HG02759 (cell line): ENCODE measurements around the gene CCDC91.
"Not testable (repeated sequence)": the region's sequence is repeated elsewhere in the genome, so short reads cannot be mapped to it uniquely, and the experiment has no call there.

ENCODE experiments used
- ATAC-seq: cut with Tn5 transposase; IDR thresholded peaks from one replicate; pipeline ENCODE4 v1.9.1; 2021; ENCODE audit warnings: mild to moderate bottlenecking, moderate library complexity; ENCODE audit not compliant: unreplicated experiment

Gene CCDC91

DNA sequence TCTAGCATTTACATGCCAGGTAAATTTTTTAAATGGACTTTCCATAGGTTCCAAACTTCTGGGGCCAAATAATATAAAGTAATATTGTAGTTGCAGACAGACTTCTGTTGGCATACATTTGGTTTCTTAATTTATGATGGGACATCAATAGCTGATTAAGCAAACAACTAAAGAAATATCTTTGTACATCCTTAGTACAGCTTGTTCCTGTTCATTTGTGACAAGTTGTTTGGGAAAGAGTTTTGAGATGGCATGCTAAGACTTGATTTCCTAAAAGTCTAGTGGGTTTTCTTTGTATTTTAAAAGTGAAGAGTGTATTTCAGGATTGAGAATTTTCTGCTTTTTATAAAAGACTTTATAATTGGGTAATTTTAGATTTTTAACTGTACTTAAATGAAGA, 41.0 kb downstream of the CCDC91 start:
- ATAC-seq, result no peak

DNA sequence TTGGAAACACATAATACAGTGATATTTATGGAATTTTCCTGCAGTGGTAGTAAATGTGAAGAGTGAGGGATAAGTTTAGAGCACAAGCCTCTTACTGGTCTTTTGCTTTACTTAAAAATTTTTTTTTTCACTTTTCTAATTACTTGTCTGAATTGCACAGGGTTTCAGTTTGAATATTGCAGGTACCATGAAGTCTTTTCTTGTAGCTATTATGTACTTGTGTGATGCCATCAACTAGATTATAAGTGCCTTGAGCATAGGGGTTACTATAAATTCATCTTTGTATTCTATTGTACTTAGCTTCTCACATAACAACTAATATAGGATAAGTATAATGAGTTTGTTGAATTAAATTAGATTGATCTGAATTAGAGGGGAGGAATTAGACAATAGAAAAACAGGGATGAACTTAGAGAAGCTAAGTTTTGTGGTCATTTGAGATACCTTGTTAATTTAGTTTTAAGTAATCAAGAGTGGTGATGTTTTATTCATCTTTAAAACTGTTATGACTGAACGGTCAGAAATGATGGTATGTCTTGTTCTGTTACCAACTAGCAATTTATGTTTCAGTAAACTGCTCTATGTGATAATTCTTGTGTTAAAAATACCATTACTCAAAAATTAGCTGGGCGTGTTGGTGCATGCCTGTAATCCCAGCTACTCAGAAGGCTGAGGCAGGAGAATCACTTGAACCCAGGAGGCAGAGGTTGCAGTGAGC, 42.1 kb downstream of the CCDC91 start:
- ATAC-seq, result peak; percentile 54

DNA sequence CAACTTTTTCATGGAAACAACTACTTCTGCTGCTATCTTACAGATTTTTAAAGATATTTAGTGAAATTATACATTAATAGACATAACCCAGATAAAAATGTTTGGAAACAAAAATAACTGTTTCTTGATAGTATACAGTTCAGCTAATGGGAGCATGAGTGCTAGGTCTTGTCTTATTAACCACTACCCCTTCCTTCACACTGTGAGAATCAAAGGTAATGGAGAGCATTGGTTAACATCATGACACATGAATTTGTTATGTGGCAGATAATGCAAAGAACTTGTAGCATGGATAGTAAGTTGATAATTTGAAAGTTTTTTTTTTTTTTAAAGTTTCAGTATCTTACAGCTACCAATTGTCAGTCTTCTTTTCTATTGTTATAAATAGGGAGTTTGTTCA, 44.2 kb downstream of the CCDC91 start:
- ATAC-seq, result no peak

DNA sequence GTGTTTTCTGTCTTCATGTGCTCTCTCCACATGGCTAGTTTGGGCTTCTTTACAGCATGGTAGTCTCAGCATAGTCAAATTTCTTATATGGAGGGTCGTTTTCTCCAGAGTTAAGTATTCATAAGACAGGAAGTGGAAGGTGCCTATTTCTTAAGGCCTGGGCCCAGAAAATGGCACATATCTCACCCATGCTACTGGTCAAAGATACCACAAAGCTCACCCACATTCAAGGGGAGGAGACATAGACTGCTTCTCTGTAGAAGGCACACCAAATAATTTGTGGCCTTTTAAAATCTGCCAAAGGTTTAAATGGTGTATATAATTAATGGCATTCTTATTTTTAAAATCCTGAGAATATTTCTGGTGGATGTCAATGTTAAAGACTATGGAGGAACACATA, 44.8 kb downstream of the CCDC91 start:
- no peak for ATAC-seq

DNA sequence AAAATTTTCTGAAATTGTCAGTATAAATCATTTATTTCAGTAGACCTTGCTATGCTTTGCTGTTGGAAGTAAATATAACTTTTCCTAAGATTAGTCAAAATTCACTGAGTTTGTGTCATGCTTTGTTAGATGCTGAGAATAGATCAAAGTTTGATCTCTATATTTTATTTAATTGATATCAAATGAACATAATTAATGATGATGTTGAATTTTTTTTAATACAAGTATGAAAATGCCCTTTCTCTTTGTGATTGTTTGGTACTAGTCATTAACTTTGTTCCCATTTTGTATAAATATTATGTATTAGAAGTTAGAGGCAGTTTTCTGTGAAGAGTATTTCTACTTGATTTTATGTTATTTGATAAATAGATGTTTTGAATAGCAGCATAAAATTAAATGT, 45.7 kb downstream of the CCDC91 start:
- ATAC-seq, result no peak

DNA sequence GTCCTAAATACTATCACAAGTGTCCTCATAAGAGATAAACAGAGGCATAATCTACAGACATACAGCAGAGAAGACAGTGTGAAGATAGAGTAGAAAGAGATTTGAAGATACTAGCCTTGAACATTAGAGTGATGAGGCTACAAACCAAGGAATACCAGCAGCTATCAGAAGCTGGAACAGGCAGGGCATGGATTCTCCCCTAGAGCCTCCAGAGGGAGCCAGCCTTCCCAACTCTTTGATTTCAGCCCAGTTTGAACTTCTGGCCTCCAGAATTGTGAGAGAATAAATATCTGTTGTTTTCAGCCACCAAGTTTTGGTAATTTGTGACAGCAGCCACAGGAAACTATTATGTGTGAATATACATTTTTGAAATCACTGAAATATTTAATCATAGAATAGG, 47.2 kb downstream of the CCDC91 start:
- no peak for ATAC-seq

DNA sequence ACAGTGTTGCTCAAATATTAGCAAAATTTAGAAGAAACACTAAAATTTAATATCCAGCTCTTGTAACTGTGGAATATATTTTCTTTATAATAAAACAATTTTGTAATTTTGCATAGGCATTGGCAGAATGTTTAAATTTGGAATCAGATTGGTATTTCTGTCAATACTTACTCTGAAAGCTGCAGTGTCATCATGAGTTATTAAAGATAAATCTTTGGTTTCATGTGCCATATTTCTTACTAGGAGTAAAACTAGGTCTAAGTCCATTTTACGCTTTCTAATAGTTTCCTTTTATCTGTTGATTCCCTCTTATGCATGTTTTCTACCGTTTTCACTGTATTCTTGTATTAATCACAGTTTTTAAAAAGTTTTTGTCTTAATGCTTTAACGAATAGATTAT, 49.7 kb downstream of the CCDC91 start:
- no peak for ATAC-seq

DNA sequence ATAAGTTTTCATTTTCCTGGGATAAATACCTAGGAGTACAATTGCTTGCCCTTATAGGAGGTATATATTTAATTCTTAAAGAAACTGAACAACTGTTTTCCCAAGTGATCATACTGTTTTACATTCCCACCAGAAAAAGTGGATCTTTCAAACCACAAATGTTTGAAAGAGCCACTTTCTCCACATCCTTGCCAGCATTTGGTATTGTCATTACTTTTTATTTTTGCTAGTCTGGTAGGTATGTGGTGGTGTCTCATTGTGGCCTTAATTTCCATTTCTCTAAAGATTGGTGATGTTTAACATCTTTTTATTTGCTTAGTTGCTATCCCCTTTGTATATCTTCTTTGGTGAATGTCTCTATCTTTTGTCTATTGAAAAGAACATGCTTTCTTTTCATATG, 50.6 kb downstream of the CCDC91 start:
- ATAC-seq, result no peak

DNA sequence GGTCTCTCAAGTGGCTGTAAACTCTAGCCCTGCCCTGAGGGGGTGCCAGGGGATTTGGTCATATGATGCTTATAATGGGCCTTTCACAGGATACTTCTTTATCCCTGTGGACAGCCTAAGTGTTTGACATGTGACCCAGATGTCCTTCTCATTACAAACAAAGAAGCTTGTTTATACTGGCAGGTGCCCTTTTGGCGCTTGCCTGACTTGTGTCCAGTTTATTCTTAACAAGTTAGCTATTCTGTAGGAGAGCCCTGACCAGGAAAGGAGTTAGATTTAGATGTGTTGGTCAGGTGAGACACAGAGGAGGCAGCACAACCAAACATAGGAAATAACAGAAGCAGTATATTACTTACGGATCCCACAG, 51.9 kb downstream of the CCDC91 start:
- no peak for ATAC-seq

DNA sequence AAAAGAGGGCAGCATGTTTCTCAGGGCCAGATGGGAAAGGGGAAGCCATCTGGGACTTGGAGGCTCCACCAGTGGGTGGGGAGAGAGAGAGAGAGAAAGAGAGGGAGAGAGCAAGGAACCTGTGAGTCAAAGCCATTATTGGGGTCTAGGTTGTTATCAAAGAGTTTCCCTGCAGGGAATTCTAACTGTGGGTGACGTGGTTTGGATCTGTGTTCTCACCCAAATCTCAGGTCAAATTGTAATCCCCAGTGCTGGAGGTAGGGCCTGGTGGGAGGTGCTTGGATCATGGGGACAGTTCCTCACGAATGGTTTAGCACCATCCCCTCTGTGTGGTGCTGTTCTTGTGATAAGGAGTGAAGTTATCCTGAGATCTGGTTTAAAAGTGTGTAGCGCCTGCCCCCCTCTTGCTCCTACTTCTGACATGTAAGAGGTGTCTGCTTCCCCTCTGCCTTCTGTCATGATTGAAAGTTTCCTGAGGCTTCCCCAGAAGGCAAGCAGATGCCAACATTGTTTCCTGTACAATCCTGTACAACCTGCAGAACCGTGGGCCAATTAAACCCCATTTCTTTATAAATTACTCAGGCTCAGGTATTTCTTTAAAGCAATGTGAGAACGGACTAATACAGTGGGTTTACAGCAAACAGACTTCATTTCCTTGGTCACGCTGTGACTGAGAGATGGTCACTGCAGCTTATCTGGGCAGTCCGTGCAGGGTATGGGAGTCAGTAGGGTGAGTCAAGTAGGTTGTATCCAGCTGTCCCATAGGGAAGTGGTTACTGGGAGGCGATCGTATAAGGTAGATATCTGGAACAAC, 52.4 kb downstream of the CCDC91 start:
- no peak for ATAC-seq

DNA sequence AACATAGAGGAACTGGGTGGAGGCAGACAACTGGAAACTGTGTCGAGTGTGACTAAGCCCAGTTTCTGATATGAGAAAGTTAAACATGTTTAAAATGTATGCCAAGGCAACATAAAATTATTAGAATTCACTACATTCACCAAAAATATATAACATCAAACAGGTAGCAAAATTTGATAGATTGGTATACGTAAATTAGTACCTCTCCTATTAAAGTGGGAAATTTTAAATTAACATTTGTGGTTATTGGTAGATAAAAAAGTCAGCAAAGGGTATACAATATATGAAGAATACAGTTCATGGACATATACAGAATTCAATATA, 53.0 kb downstream of the CCDC91 start:
- no peak for ATAC-seq

DNA sequence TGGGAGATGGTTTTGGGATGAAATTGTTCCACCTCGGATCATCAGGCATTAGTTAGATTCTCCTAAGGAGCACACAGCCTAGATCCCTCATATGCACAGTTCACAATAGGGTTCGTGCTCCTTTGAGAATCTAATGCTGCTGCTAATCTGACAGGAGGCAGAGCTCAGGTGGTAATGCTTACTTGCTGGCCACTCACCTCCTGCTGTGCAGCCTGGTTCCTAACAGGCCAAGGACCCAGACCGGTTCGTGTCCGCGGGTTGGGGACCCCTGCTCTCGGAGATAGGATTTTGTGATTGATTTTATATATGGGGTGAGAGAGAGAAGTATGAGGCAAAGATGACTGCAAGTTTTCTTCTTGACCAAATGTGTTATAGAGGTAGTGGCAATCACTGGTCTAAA, 57.5 kb downstream of the CCDC91 start:
- no peak for ATAC-seq

DNA sequence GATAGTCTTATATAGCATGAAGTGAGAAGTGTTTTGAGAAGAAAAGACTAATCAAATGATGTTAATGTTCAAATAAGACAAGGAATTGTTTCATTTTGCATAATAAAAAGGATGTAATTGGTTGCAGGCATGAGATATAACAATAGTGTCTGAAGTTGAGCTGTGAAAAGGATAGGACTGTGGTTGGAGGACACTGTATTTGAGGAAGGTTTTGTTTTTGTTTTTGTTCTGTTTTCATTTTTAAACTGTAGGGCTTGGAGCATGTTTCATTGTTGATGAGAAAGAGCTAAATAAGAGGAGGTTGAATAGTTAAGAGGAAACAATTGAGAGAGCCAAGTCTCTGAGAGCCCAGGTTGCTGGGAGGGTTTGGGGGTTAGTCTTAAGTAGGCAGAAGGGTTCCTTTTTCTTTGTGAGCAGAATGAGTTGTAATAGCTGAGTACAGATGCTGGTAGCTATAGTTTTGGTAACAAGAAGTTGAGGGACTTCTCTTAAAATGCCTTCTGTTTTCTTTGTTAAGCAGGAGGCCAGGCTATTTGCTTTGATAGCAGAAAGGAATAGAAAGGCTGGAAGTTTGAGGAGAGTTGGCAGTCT, 58.4 kb downstream of the CCDC91 start:
- no peak for ATAC-seq

DNA sequence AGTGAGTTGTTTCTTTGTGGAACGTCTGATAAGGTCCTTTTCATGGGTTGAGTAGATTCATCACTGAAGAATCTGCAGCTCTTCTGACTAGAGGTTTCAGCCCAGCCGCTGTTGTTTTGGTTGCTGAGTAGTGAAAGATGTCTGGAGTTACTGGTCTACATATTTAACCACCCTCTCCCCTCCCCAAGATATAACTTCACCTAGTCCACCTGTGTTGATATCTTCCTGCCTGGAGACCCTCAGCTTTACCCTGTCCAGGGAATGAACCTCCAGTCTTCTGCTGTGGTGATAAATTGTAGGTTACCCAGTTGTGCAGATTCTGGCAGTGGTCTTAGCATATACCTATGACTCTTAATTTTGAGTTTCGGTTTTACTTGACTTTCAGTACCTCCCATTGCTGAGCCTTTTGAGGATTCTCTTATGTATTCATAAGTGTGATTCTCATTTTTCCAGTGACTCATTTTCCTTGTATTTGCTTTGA, 62.9 kb downstream of the CCDC91 start:
- ATAC-seq, result peak; percentile 97

DNA sequence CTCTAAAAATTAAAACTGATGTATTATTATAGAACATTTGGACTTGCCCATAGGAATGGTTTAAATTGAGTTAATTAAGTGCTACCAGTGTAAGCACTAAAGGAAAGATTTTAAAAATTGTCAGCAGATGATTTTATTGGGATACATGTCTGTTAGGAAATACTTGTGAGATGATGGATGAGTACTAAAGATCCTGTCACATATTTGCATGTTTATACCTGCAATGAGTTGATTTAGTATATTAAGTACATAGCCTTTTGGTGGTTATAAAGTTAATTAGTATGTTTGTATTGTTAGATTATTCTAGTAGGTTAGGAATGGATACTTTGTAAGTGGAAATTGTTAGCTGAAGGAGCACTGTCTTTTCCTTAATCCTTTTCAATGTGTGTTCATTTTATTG, 67.2 kb downstream of the CCDC91 start:
- ATAC-seq, result no peak

DNA sequence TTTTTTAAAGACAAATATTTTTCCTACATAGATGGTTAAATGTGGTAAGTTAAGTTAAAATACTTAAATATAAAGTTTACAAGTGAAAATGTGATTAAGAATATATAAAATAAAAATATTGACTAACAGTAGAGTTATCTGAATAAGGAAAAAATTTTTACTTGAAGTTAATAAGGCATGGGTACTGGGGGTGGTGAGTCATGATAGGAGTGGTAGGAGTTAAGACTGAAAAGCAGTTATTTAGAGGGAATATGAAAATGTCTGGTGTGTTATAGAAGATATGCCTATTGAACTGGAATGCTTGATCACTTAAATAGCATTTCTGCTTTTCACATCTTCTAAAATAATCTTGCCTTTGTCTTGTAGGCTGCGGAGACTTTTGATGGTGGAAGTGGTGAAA, 68.7 kb downstream of the CCDC91 start:
- no peak for ATAC-seq

DNA sequence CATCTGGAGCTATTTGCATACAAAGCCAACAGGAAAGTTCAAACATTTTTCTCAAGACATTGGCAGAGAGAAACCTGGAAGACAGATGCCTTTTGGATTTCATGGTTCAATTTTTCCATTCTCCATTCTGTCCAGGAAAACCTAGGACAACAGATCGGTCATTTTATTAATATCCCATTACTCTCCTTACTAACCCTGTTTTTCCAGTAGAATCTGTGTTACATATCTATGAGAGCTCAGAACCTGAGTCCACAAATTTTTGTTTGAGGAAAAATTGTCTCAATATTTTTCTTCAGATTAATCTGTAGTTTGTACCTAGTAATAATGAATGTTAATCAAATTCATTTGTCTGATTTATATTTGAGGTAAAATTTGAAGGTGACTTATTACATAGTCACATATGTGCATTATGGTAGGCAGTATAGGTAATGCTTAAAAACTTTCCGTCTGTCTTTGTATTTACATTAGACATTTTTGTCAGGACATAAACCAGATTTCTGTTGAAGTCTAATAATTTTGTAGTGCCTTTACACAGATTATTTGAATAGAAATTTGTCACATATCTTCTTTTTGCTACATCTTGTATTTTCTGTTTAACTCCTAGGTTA, 75.3 kb downstream of the CCDC91 start:
- ATAC-seq, result no peak

DNA sequence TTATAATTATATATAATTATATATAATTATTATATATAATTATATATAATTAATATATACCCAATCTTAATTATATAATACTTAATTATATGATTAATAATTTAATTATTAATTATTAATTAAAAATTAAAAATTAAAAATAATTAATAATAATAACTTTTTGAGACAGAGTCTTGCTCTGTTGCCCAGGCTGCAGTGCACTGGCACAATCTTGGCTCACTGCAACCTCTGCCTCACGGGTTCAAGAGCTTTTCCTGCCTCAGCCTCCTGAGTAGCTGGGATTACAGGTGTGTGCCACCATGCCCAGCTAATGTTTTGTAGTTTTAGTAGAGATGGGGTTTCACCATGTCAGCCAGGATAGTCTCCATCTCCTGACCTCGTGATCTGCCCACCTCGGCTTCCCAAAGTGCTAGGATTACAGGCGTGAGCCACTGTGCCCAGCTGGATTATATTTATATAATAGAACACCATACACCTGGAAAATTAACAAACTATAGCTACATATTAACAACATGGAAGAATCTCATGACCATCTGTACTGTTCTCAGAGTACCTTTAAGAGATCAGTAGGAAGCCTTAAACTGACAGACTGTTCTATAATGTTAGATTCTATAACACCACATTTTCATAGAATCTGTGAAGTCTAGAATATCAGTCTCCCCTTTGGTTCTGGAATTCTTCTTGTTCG, 77.8 kb downstream of the CCDC91 start:
- ATAC-seq, result not testable (repeated sequence)

DNA sequence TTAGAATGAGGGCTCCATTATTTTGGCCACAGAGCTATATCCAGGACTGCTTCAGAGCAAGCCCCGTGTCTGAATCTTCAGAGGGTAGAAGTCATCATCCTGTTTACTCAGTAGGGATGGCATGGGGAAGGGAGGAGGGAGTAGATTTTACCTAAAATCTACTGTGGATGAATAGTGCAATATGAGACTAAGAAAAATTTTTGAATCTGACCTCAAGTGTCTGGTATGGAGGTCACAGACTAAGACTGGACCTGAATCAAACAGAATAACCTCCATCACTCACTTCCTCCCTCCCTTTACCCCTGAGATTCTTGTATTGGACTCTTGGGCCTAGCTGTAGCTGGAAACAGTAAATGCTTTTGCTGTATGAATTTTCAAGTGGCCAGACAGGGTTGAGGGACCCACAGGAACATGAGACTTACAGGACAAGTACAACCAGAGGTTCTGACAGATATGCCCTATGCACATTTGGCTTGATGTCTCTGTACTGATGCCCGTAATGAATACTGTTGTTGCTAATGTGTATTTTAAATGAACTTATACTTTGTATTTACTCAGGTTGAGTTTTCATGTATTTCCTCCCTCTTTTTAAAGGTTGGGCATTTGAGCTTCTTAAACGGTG, 78.5 kb downstream of the CCDC91 start:
- no peak for ATAC-seq

DNA sequence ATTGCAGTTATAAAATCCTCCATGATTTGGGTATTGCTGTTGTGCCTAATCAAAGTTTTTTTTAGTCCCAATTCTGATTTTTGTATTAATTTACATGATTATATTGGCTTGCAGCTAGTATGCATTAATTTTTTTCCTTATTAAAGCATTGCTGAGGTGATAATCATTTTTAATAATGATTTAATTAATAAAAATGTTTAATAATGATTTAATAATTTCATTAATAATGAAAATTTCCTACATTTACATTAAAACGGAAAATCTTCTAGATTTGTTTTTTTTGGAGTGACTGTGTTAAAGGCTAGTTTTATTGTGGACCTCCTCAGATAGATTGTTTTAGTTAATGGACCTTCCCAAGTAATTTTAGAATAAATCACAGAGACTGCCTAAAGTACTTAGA, 79.6 kb downstream of the CCDC91 start:
- no peak for ATAC-seq

DNA sequence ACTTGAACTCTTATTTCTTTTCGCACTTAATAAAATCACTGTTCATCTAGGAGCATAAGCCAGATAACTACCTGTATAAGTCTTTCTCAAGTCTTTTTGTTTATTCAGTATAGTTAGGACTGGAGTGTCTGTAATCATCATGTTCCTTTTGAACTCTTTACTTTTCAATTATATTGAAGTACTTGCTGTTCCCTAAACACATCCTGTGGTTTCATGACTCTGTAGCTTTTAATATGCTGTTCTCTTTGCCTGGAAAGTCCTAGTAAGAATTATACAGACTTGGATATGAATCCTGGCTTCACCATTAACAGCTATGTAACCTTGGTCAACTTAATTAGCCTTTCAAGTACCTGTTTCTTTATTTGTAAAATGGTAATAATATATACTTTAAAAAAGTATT, 88.2 kb downstream of the CCDC91 start:
- no peak for ATAC-seq
